GM19463 (cell line): ENCODE measurements around the gene GALNT11.
"Not testable (repeated sequence)": the region's sequence is repeated elsewhere in the genome, so short reads cannot be mapped to it uniquely, and the experiment has no call there.

Experiments
- ATAC-seq: cut with Tn5 transposase; IDR thresholded peaks from one replicate; pipeline ENCODE4 v1.9.1; 2021; ENCODE audit warnings: mild to moderate bottlenecking, moderate library complexity; ENCODE audit not compliant: unreplicated experiment

GALNT11 gene

GRCh38 chr7:152025077-152025936 is at the start of gene GALNT11:
TSS of gene GALNT11 (plus strand) at chr7:152025674. CDS start at chr7:152094228, 68,554 bp downstream.
- peak; percentile 96 for ATAC-seq

GRCh38 chr7:151978616-151979015 is 46.9 kb upstream of the GALNT11 start:
- no peak for ATAC-seq

- no peak for ATAC-seq
These were observed 44.3 kb upstream of the GALNT11 start for GRCh38 chr7:151981223-151981622.

DNA sequence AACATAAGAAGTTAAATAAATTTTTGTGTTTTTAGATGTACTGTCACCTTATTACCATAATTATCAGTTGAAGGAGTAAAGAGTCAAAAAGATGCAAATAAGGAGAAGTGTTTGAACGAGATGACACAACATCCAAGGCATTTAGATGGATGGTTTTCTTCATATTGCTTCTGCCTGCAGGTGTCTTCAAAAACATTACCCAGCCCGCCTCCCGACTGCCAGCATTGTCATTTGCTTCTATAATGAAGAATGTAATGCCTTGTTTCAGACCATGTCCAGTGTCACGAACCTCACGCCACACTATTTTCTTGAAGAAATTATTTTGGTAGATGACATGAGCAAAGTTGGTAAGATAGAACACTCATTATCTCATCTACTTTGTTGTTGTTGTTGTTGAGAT is 42.7 kb upstream of the GALNT11 start:
- ATAC-seq, result no peak

GRCh38 chr7:151984612-151985011 is 40.9 kb upstream of the GALNT11 start:
- no peak for ATAC-seq

DNA sequence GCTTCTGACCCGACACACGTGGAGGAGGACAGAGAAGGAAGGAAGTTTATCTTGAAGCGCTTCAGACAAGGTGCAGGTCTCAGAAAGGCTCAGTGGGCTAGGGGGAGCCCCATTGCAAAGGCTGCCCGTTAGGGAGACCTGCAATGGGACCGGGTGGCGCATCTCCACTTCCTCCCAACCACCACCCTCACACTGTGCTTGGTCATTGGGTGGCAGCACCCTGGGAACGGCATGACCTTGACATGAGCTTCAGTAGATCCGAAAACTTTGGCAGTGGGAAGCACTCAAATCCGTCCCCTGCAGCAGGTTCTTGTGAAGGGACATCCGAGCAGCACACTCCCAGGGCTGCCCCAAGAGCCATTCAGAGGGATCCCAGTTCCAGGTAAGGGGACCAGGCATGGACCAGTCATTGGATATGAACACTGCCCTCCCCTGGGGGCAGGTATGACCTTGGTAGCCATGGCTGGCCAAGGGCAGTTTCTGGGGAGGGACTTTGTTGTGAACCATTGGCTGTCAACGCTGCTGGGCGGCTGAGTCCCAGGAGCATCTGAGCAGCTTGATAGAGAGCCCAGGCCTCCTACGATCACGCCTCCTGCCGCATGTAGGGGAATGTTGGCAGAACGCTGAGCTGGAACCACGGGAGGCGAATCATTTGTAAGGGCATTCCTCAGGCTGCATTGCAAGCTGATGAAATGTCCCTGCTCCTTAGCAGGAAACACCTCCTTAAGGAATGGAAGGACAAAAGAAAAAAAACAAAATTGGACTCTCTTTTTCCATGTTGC is 37.5 kb upstream of the GALNT11 start:
- ATAC-seq, result no peak

DNA sequence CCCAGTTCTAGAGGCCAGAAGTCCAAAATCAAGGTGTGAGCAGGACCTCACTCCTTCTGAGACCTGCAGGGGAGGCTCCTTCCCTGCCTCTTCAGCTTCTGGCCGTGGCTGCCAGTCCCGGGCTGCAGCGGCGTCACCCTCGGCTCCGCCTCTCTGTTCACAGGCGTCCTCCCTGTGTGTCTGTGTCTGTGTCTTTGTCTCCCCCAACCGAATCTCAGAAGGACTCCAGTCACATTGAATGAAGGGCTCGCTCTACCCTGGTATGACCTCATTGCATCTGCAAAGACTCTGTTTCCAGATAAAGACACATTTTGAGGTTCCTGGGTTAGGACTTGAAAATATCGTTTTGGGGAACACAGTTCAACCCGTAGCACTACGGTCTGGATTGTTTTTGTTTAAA is 33.1 kb upstream of the GALNT11 start:
- no peak for ATAC-seq

DNA sequence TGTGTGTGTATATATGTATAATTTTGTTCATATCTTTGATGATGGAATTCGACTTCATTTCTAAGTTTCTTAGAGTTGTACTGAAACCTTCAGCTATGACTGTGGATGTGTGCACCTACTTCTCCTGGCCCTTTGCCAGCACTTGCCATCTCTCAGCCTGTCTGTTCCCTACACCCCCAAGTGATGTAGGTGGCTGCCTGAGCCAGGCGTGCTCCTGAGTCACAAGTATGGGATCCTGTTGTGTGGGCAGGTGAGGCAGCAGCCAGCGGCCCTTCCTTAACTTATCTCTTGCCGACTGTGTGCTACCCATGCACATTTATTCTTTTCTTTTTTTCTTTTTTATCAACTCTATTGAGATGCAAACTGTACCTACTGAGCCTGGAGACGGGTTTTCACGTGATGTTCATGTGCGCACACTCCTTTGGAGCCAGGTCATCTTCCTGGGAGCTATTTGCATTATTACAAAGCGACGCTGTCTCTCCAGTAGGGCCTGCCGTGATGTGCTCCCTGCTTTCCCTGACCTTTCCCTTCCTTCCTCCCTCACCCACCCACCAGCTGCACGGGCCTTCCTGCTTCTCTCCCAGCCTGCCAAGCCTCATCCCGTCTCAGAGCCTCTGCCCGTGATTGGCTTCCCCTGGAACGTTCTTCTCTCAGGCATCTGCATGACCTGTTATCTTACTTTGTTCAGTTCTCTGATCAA is 31.3 kb upstream of the GALNT11 start:
- ATAC-seq, result no peak

DNA sequence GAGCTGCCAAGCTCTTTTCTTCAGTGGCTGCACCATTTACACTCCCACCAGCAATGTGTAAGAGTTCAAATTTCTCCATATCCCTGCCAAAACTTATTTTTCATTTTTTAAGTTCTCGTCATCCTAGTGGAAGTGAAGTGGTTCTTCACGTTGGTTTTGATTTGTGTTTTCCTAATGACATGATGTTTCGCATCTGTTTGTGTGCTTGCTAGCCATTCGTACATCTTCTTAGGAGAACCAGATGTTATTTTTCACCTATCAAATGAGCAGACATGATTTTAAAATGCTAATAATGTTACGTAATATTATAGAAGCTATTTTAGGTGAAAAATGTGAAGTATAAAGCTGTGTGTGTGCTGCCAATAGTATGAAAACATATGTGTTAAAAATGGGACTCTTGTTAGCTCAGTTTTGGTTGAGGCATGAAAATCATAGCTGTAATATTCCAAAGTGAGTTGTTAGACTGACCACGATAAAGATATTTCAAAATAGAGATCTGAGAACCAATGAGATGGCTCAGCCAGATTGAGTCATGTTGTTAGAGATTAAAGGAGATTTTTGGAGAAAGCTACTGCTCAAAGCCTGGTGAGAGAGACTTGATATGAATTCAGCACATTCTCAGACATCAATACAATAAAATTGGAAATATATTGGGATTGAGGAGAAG is 25.9 kb upstream of the GALNT11 start:
- no peak for ATAC-seq

GRCh38 chr7:152000191-152000590 is 25.3 kb upstream of the GALNT11 start:
- no peak for ATAC-seq

DNA sequence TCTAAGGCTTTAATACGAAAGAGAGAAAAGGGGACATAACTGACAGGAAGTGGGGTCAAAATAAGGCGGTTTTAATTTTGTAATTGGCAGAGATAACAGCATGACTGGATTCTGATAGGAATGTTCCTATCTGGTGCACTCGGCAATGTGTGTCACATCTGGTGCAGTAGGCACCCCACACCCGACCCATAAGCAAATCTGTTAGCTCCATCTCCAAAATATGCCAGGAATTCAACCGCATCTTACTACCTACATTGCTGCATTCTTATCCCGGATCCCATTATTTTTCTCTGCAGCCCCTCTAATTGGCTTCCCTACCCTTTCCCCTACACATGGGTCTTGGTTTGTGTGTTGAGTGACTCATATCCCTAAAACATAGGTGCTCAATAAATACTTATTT is 19.1 kb upstream of the GALNT11 start:
- no peak for ATAC-seq

- no peak for ATAC-seq
These were observed 13.6 kb upstream of the GALNT11 start for GRCh38 chr7:152011860-152012259.

- ATAC-seq, result no peak
These were observed 12.2 kb upstream of the GALNT11 start for GRCh38 chr7:152013230-152013629.

GRCh38 chr7:152013974-152014373 is 11.5 kb upstream of the GALNT11 start:
- ATAC-seq, result no peak

GRCh38 chr7:152014722-152015121 is 10.8 kb upstream of the GALNT11 start:
- no peak for ATAC-seq

DNA sequence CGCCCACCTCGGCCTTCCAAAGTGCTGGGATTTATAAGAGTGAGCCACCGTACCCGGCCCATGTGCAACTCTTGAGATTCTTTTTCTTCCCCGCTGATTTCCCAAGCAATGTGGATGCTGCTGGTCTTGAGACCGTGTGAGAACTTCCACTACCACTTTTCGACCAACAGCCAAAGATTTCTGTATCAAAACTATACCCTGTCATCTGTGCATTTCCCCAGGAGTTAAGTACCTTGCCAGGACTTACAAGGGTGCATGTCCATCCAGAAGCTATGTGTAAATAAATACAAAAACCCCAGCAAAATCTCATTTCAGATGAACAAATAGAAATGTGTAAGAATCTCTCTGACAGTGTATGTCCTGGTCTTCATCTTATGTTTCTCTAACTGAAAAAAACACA is 9.9 kb upstream of the GALNT11 start:
- no peak for ATAC-seq

DNA sequence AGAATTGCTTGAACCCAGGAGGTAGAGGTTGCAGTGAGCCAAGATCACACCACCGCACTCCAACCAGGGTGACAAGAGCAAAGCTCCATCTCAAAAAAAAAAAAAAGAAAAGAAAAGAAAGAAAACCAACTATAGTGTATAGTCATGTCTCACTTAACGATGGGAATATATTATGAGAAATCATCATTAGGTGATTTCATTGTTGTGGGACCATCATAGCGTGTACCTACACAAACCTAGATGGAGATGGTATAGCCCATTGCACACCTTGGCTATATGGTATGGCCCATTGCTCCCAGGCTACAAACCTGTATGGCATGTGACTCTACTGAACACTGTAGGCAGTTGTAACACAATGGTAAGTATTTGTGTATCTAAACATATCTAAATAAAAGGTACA is 8.5 kb upstream of the GALNT11 start:
- no peak for ATAC-seq

DNA sequence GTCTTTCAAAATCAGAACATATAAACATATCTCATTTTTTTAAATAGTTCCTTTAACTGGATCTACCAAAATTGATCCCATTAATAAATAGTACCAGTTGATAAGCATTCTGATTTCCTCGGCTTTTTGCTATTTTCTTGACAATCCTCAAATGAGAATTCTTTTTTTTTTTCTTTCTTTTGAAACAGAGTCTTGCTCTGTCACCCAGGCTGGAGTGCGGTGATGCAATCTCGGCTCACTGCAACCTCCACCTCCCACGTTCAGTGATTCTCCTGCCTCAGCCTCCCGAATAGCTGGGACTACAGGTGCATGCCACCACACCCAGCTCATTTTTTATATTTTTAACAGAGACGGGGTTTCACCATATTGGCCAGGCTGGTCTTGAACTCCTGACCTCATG is 7.8 kb upstream of the GALNT11 start:
- ATAC-seq, result not testable (repeated sequence)

GRCh38 chr7:152021740-152022139 is 3.7 kb upstream of the GALNT11 start:
- ATAC-seq, result not testable (repeated sequence)

- no peak for ATAC-seq
These were observed 740 bp downstream of the GALNT11 start for GRCh38 chr7:152025937-152026890.
